Stimulated activated CD8-positive, alpha-beta memory T cell treated with anti-CD3 and anti-CD28 coated beads, Interleukin-7, amount 100 ng/mL, for 1 hour (primary cell): ENCODE results near the gene POR.
A peak's percentile ranks its signal among the peaks of the same experiment; 100 is the strongest.
"Not testable (repeated sequence)": the region's sequence is repeated elsewhere in the genome, so short reads cannot be mapped to it uniquely, and the experiment has no call there.

ENCODE experiments used
- DNase-seq, 2 donors: peaks; one replicate each; pipeline ENCODE4 v3.0.0-alpha.2; 2020; ENCODE audit warnings: low read depth in 2 of 2

The POR gene

GRCh38 chr7:75991531-75992082 is 76.7 kb downstream of the POR start:
- no peak for DNase-seq

- no peak for DNase-seq
Observed at GRCh38 chr7:75992083-75992755, 77.3 kb downstream of the POR start.

GRCh38 chr7:75993689-75994387 is 78.9 kb downstream of the POR start:
- DNase-seq, result no peak

- DNase-seq, result peak; percentile 85 to 92
Observed at GRCh38 chr7:75994388-75995051, 79.6 kb downstream of the POR start, which contains the start of gene TMEM120A. TMEM120A (minus strand) TSS chr7:75994595; CDS start chr7:75994570, 25 bp downstream.

GRCh38 chr7:75995052-75995471 is 80.1 kb downstream of the POR start:
- DNase-seq, result no peak

- no peak for DNase-seq
Observed at GRCh38 chr7:75995996-75996395, 81.0 kb downstream of the POR start.

GRCh38 chr7:75996476-75996875 is 81.5 kb downstream of the POR start:
- DNase-seq, result no peak

- no peak for DNase-seq
Observed at GRCh38 chr7:75998038-75998437, 83.1 kb downstream of the POR start.

- no peak for DNase-seq
Observed at GRCh38 chr7:76000566-76000965, 85.6 kb downstream of the POR start.

- DNase-seq, result no peak
Observed at GRCh38 chr7:76002139-76002538, 87.2 kb downstream of the POR start.

GRCh38 chr7:76002822-76003221 is 87.9 kb downstream of the POR start:
- DNase-seq, result no peak

GRCh38 chr7:76003351-76003750 is 88.4 kb downstream of the POR start:
- DNase-seq, result no peak

GRCh38 chr7:76005004-76005403 is 90.0 kb downstream of the POR start:
- DNase-seq, result not testable (repeated sequence)

- DNase-seq, result no peak
Observed at GRCh38 chr7:76008156-76008687, 93.3 kb downstream of the POR start.

GRCh38 chr7:76009672-76010600 is 95.0 kb downstream of the POR start:
- DNase-seq, result no peak

GRCh38 chr7:76011442-76011861 is 96.5 kb downstream of the POR start:
- no peak for DNase-seq

- no peak for DNase-seq
Observed at GRCh38 chr7:76016191-76016947, 101.4 kb downstream of the POR start.

GRCh38 chr7:76018520-76018919 is 103.6 kb downstream of the POR start:
- not testable (repeated sequence) for DNase-seq

- peak; percentile 28 to 51 for DNase-seq
Observed at GRCh38 chr7:76020031-76020714, 105.2 kb downstream of the POR start.
